Measurements from ENCODE around the gene DDA1. TPM values are rescaled to one million over a fixed set of nuclear protein-coding genes. Genes with fewer than 3 reads are reported as not detected.
A peak's percentile ranks its signal among the peaks of the same experiment; 100 is the strongest.

DDA1 gene
- total and polyA plus RNA-seq, 9 of the 15 experiments (the other 6 are each of a cell fraction or from before 2014, with no cell fraction given) = 1.4 to 83.8 (median 33.8) TPM

DNA sequence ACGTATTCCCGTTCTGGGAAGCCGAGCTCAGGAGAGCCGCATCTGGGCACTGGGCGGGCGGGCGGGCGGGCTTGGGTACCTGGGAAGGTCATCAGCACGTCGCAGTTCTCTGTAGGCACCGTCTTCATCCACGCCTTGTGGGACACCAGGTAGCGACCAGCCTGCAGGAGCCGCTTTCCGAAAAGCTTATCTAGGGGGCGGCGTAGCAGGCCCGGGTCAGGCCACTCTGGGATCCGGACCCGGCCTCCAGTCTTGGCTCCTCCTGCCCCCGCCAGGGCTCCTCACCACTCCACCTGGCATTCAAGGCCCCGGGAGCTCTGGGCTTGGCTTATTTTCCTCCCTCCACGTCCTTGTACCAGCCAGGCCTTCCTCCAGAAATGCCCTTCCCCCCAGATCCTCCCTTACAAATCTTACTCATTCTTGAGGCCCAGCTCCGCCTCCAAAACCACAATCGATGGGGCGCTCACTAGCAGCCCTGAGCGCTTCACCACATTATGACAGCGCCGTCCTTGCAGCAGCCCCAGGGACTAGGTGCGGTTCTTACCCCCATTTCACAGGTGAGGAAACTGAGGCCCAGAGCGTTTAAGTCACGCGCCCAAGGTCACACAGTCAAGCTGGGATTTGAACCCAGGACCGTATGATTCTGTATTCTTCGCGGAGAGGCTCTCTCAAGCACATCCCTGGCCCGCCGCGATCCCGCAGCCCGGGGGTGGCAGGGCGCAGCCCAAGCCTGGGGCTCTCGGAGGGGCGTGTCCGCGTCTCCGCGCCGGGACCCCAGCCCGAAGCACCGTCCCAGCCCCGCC, 24.4 kb downstream of the DDA1 start (continued):
- TF ChIP-seq TEAD4 (IDR thresholded peaks at IDR 0.05; ENCODE audit: low read length) (no peak), TEAD4 (CRISPR knock-in tag; IDR thresholded peaks at IDR 0.05; ENCODE audit: borderline replicate concordance) (no peak), GABPB1 (CRISPR knock-in tag; IDR thresholded peaks at IDR 0.05) (peak; percentile 52; the same call in 1 of the 2 replicates), HDAC6 (IDR thresholded peaks at IDR 0.05; ENCODE audit: low read depth, low read length) (no peak), ZNF764 (CRISPR knock-in tag; IDR thresholded peaks at IDR 0.05; ENCODE audit: low read depth) (no peak; the same call in 1 of the 2 replicates), HOXB6 (CRISPR knock-in tag; IDR thresholded peaks at IDR 0.05; ENCODE audit: borderline replicate concordance) (no peak), CHD1 (IDR thresholded peaks at IDR 0.05; ENCODE audit: low read length) (peak; percentile 91), ZKSCAN8 (CRISPR knock-in tag; IDR thresholded peaks at IDR 0.05) (0 out of 2 replicates have a peak, but pooled peaks have one; percentile 57), NR1H2 (CRISPR knock-in tag; IDR thresholded peaks at IDR 0.05) (no peak), NEUROD1 (IDR thresholded peaks at IDR 0.05; ENCODE audit: borderline replicate concordance, low read depth, low read length, partially characterized antibody) (peak; percentile 43), MEF2D (tag; conservative IDR thresholded peaks at IDR 0.05; ENCODE audit: low read depth) (no peak), RBM39 (optimal IDR thresholded peaks at IDR 0.05; ENCODE audit: low read depth, low read length) (peak; percentile 50), FOXA1 (IDR thresholded peaks at IDR 0.05; ENCODE audit: borderline replicate concordance) (no peak), MAFK (IDR thresholded peaks at IDR 0.05; ENCODE audit: low read length) (no peak; the same call in none of the 2 replicates), FOXA3 (CRISPR knock-in tag; conservative IDR thresholded peaks at IDR 0.05 in 1 of 2, IDR thresholded peaks at IDR 0.05 in 1 of 2) (peak in 1 of 2 experiments; percentile 64; a peak in 1 of 4 replicates), KDM2B (CRISPR knock-in tag; IDR thresholded peaks at IDR 0.05) (peak; percentile 47; the same call in 1 of the 2 replicates), ILF3 (IDR thresholded peaks at IDR 0.05; ENCODE audit: borderline replicate concordance) (no peak)
- TF ChIP-seq, protein P1, sequence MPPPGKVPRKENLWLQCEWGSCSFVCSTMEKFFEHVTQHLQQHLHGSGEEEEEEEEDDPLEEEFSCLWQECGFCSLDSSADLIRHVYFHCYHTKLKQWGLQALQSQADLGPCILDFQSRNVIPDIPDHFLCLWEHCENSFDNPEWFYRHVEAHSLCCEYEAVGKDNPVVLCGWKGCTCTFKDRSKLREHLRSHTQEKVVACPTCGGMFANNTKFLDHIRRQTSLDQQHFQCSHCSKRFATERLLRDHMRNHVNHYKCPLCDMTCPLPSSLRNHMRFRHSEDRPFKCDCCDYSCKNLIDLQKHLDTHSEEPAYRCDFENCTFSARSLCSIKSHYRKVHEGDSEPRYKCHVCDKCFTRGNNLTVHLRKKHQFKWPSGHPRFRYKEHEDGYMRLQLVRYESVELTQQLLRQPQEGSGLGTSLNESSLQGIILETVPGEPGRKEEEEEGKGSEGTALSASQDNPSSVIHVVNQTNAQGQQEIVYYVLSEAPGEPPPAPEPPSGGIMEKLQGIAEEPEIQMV (tag; conservative IDR thresholded peaks at IDR 0.05; ENCODE audit: low read depth) = no peak
- TF ChIP-seq, protein P2, sequence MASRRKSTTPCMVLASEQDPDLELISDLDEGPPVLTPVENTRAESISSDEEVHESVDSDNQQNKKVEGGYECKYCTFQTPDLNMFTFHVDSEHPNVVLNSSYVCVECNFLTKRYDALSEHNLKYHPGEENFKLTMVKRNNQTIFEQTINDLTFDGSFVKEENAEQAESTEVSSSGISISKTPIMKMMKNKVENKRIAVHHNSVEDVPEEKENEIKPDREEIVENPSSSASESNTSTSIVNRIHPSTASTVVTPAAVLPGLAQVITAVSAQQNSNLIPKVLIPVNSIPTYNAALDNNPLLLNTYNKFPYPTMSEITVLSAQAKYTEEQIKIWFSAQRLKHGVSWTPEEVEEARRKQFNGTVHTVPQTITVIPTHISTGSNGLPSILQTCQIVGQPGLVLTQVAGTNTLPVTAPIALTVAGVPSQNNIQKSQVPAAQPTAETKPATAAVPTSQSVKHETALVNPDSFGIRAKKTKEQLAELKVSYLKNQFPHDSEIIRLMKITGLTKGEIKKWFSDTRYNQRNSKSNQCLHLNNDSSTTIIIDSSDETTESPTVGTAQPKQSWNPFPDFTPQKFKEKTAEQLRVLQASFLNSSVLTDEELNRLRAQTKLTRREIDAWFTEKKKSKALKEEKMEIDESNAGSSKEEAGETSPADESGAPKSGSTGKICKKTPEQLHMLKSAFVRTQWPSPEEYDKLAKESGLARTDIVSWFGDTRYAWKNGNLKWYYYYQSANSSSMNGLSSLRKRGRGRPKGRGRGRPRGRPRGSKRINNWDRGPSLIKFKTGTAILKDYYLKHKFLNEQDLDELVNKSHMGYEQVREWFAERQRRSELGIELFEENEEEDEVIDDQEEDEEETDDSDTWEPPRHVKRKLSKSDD (conservative IDR thresholded peaks at IDR 0.05; ENCODE audit: low read length) = no peak; the same call in 1 of the 2 replicates
- TF ChIP-seq, protein P3, sequence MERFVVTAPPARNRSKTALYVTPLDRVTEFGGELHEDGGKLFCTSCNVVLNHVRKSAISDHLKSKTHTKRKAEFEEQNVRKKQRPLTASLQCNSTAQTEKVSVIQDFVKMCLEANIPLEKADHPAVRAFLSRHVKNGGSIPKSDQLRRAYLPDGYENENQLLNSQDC (CRISPR knock-in tag; IDR thresholded peaks at IDR 0.05) = no peak
- TF ChIP-seq, protein P4, sequence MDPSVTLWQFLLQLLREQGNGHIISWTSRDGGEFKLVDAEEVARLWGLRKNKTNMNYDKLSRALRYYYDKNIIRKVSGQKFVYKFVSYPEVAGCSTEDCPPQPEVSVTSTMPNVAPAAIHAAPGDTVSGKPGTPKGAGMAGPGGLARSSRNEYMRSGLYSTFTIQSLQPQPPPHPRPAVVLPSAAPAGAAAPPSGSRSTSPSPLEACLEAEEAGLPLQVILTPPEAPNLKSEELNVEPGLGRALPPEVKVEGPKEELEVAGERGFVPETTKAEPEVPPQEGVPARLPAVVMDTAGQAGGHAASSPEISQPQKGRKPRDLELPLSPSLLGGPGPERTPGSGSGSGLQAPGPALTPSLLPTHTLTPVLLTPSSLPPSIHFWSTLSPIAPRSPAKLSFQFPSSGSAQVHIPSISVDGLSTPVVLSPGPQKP (CRISPR knock-in tag; IDR thresholded peaks at IDR 0.05) = no peak
- TF ChIP-seq, protein P5, sequence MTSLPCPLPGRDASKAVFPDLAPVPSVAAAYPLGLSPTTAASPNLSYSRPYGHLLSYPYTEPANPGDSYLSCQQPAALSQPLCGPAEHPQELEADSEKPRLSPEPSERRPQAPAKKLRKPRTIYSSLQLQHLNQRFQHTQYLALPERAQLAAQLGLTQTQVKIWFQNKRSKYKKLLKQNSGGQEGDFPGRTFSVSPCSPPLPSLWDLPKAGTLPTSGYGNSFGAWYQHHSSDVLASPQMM (CRISPR knock-in tag; IDR thresholded peaks at IDR 0.05) = no peak

Measured in K562 (cell line).